ENCODE results near the gene NRCAM.

Gene NRCAM

GRCh38 chr7:108311446-108312168, 144.6 kb downstream of the NRCAM start:
- H3K27ac Mint-ChIP-seq = no peak overlapping the region
- no peaks in the 10 kb centered on the region for H3K36me3 Mint-ChIP-seq
- no peak overlapping the region for H3K4me3 Mint-ChIP-seq
- H3K4me1 Mint-ChIP-seq = peaks cover 15% of the 10 kb centered on the region
- peak; percentile 58 for ATAC-seq
- H3K27me3 Mint-ChIP-seq = no peaks in the 10 kb centered on the region
- H3K9me3 Mint-ChIP-seq = no peaks in the 10 kb centered on the region

- H3K4me1 Mint-ChIP-seq = peaks cover 15% of the 10 kb centered on the region
- no peaks in the 10 kb centered on the region for H3K27me3 Mint-ChIP-seq
- no peak overlapping the region for H3K4me3 Mint-ChIP-seq
- no peaks in the 10 kb centered on the region for H3K36me3 Mint-ChIP-seq
- no peak for ATAC-seq
- no peaks in the 10 kb centered on the region for H3K9me3 Mint-ChIP-seq
- no peak overlapping the region for H3K27ac Mint-ChIP-seq
These were observed 145.9 kb downstream of the NRCAM start for GRCh38 chr7:108310351-108310750.

GRCh38 chr7:108308903-108309302, 147.3 kb downstream of the NRCAM start:
- no peaks in the 10 kb centered on the region for H3K36me3 Mint-ChIP-seq
- no peak overlapping the region for H3K27ac Mint-ChIP-seq
- peak; percentile 49 for ATAC-seq
- H3K4me3 Mint-ChIP-seq = no peak overlapping the region
- no peaks in the 10 kb centered on the region for H3K9me3 Mint-ChIP-seq
- peaks cover 6% of the 10 kb centered on the region for H3K27me3 Mint-ChIP-seq
- H3K4me1 Mint-ChIP-seq = peaks cover 15% of the 10 kb centered on the region

- Mint-ChIP-seq H3K4me1 (peaks cover 15% of the 10 kb centered on the region), H3K9me3 (no peaks in the 10 kb centered on the region), H3K4me3 (no peak overlapping the region), H3K27me3 (peaks cover 7% of the 10 kb centered on the region), H3K27ac (no peak overlapping the region), H3K36me3 (no peaks in the 10 kb centered on the region)
- ATAC-seq = no peak
These were observed 148.0 kb downstream of the NRCAM start for GRCh38 chr7:108308276-108308675.

GRCh38 chr7:108307595-108307994, 148.6 kb downstream of the NRCAM start:
- Mint-ChIP-seq H3K27me3 (peaks cover 7% of the 10 kb centered on the region), H3K27ac (no peak overlapping the region), H3K36me3 (no peaks in the 10 kb centered on the region), H3K9me3 (no peaks in the 10 kb centered on the region), H3K4me3 (no peak overlapping the region), H3K4me1 (peaks cover 15% of the 10 kb centered on the region)
- no peak for ATAC-seq

- no peak for ATAC-seq
- no peak overlapping the region for H3K27ac Mint-ChIP-seq
These were observed 149.0 kb downstream of the NRCAM start for GRCh38 chr7:108307194-108307593.

GRCh38 chr7:108303332-108303731, 152.9 kb downstream of the NRCAM start:
- H3K4me3 Mint-ChIP-seq = no peak overlapping the region
- no peak overlapping the region for H3K27ac Mint-ChIP-seq
- no peak for ATAC-seq
- peaks cover 7% of the 10 kb centered on the region for H3K27me3 Mint-ChIP-seq
- H3K4me1 Mint-ChIP-seq = no peaks in the 10 kb centered on the region
- no peaks in the 10 kb centered on the region for H3K9me3 Mint-ChIP-seq
- no peaks in the 10 kb centered on the region for H3K36me3 Mint-ChIP-seq

More at GRCh38 chr7:108307194-108307593, 149.0 kb downstream of the NRCAM start:
- no peaks in the 10 kb centered on the region for H3K9me3 Mint-ChIP-seq
- H3K4me3 Mint-ChIP-seq = no peak overlapping the region
- peaks cover 7% of the 10 kb centered on the region for H3K27me3 Mint-ChIP-seq
- H3K36me3 Mint-ChIP-seq = no peaks in the 10 kb centered on the region
- peaks cover 15% of the 10 kb centered on the region for H3K4me1 Mint-ChIP-seq

- H3K4me3 Mint-ChIP-seq = no peak overlapping the region
- peaks cover 7% of the 10 kb centered on the region for H3K27me3 Mint-ChIP-seq
- H3K36me3 Mint-ChIP-seq = no peaks in the 10 kb centered on the region
- no peaks in the 10 kb centered on the region for H3K9me3 Mint-ChIP-seq
- H3K4me1 Mint-ChIP-seq = no peaks in the 10 kb centered on the region
- no peak overlapping the region for H3K27ac Mint-ChIP-seq
- ATAC-seq = no peak
These were observed 154.8 kb downstream of the NRCAM start for GRCh38 chr7:108301387-108301786.

- ATAC-seq = no peak
- Mint-ChIP-seq H3K27ac (no peak overlapping the region), H3K27me3 (peaks cover 6% of the 10 kb centered on the region), H3K4me3 (no peak overlapping the region), H3K9me3 (no peaks in the 10 kb centered on the region), H3K36me3 (no peaks in the 10 kb centered on the region), H3K4me1 (peaks cover 6% of the 10 kb centered on the region)
These were observed 156.8 kb downstream of the NRCAM start for GRCh38 chr7:108299251-108299973.

- Mint-ChIP-seq H3K4me3 (no peak overlapping the region), H3K27ac (no peak overlapping the region), H3K36me3 (no peaks in the 10 kb centered on the region), H3K9me3 (no peaks in the 10 kb centered on the region), H3K27me3 (no peaks in the 10 kb centered on the region), H3K4me1 (peaks cover 10% of the 10 kb centered on the region)
- no peak for ATAC-seq
These were observed 159.3 kb downstream of the NRCAM start for GRCh38 chr7:108296911-108297310.

- Mint-ChIP-seq H3K27me3 (no peaks in the 10 kb centered on the region), H3K4me3 (no peak overlapping the region)
These were observed 161.6 kb downstream of the NRCAM start for GRCh38 chr7:108294595-108294994.

GRCh38 chr7:108293149-108293612, 163.1 kb downstream of the NRCAM start:
- Mint-ChIP-seq H3K4me1 (peaks cover 10% of the 10 kb centered on the region), H3K9me3 (no peaks in the 10 kb centered on the region), H3K27me3 (no peaks in the 10 kb centered on the region), H3K27ac (no peak overlapping the region), H3K36me3 (no peaks in the 10 kb centered on the region), H3K4me3 (no peak overlapping the region)
- no peak for ATAC-seq

More at GRCh38 chr7:108294595-108294994, 161.6 kb downstream of the NRCAM start:
- Mint-ChIP-seq H3K27ac (peak overlapping the region; percentile 5), H3K4me1 (peaks cover 10% of the 10 kb centered on the region), H3K36me3 (no peaks in the 10 kb centered on the region), H3K9me3 (no peaks in the 10 kb centered on the region)
- peak; percentile 93 for ATAC-seq

GRCh38 chr7:108292541-108292940, 163.7 kb downstream of the NRCAM start:
- H3K4me3 Mint-ChIP-seq = no peak overlapping the region
- H3K9me3 Mint-ChIP-seq = peaks cover under 1% of the 10 kb centered on the region
- no peak for ATAC-seq
- no peak overlapping the region for H3K27ac Mint-ChIP-seq
- H3K4me1 Mint-ChIP-seq = peaks cover 10% of the 10 kb centered on the region
- peaks cover 2% of the 10 kb centered on the region for H3K27me3 Mint-ChIP-seq
- no peaks in the 10 kb centered on the region for H3K36me3 Mint-ChIP-seq

- Mint-ChIP-seq H3K9me3 (peaks cover 5% of the 10 kb centered on the region), H3K27me3 (peaks cover 8% of the 10 kb centered on the region), H3K4me3 (no peak overlapping the region), H3K4me1 (peaks cover 10% of the 10 kb centered on the region), H3K36me3 (no peaks in the 10 kb centered on the region), H3K27ac (no peak overlapping the region)
- no peak for ATAC-seq
These were observed 164.3 kb downstream of the NRCAM start for GRCh38 chr7:108291791-108292440.

GRCh38 chr7:108291152-108291508, 165.1 kb downstream of the NRCAM start:
- Mint-ChIP-seq H3K4me3 (no peak overlapping the region), H3K36me3 (no peaks in the 10 kb centered on the region), H3K9me3 (peaks cover 5% of the 10 kb centered on the region), H3K4me1 (peaks cover 10% of the 10 kb centered on the region), H3K27me3 (peaks cover 16% of the 10 kb centered on the region), H3K27ac (no peak overlapping the region)
- no peak for ATAC-seq
